Heart left ventricle (tissue), 13 donors: ENCODE measurements around the gene CTDP1.

Source experiments
- CTCF ChIP-seq, 12 donors: fragments of 200-600 bp; sonication (generic) in 4 of 12; IDR thresholded peaks; one replicate each; pipeline versions ENCODE4 v1.5.0 to v1.8.0; 2018 to 2022; ENCODE audit warnings: antibody characterized with exemption in 12 of 12, mild to moderate bottlenecking in 5 of 12
- POLR2A ChIP-seq, 2 donors: fragments of 450-650 bp; IDR thresholded peaks; one replicate each; pipeline ENCODE4 v1.6.1; 2017; ENCODE audit warnings: antibody characterized with exemption in 2 of 2, mild to moderate bottlenecking in 2 of 2, moderate library complexity in 2 of 2
- donor health status: ischemic (EF 13 %, LVEDD 7.1; RV severe dilation, severe dysfunction).
- donor health status: DM: no; HTN: yes; CAD: no.
- donor health status: DM: no; HTN: no; CAD: no.
- donor health status: ischemic (EF 25% LVEDD 6.9; RV normal size, moderate dysfunction).
- donor health status: ischemic (EF 25% LVEDD 5.7; RV mildly dilated, moderate dysfunction).
- donor health status: ischemic (EF 35%, LVEDD 5.7; RV mildly dilated, moderate dysfunction).
- donor health status: nonischemic (EF 11% LVEDD 7.7; RV severe dilation, severe dysfunction).
- donor health status: DM: yes; HTN: yes; CAD: no.
- donor health status: PGD.
- donor health status: ischemic (EF 29% LVEDD 5.4; RV normal size, mild dysfunction).
- donor health status: nonischemic (EF 23%, LVEDD 6.1; RV moderate dilation, normal function).

- no peak for TF ChIP-seq CTCF (IDR thresholded peaks at IDR 0.05)
- TF ChIP-seq POLR2A (IDR thresholded peaks at IDR 0.05), result no peak
These were observed 93.5 kb downstream of the CTDP1 start for GRCh38 chr18:79772865-79773696.
